Liver (tissue), 9 donors: ENCODE results near the gene DNM2. TPM values are rescaled to one million over a fixed set of nuclear protein-coding genes. Genes with fewer than 3 reads are reported as not detected.
A peak's percentile ranks its signal among the peaks of the same experiment; 100 is the strongest.

Experiments used
- DNase-seq: peaks from one replicate; pipeline ENCODE4 v3.0.0-alpha.2; 2017; ENCODE audit warnings: low spot score
- H3K27ac ChIP-seq, 2 donors: one replicate each; pipeline ENCODE4 v1.7.0; 2013; ENCODE audit warnings: inconsistent platforms in 2 of 2, low read length in 2 of 2, control low read depth in 1 of 2, low read depth in 1 of 2, mild to moderate bottlenecking in 1 of 2
- H3K27me3 ChIP-seq, 4 donors: one replicate each; pipeline versions ENCODE4 v1.6.1 to v1.7.0; 2013; ENCODE audit warnings: low read length in 3 of 4, inconsistent platforms in 1 of 4, mild to moderate bottlenecking in 1 of 4, moderate library complexity in 1 of 4; ENCODE audit not compliant: control insufficient read depth in 4 of 4, insufficient read depth in 4 of 4
- H3K36me3 ChIP-seq, 4 donors: one replicate each; pipeline versions ENCODE4 v1.6.1 to v1.7.0; 2013; ENCODE audit warnings: low read length in 3 of 4, mild to moderate bottlenecking in 3 of 4, low read depth in 1 of 4, moderate library complexity in 1 of 4; ENCODE audit not compliant: control insufficient read depth in 4 of 4, insufficient read depth in 3 of 4
- H3K4me1 ChIP-seq, 4 donors: one replicate each; pipeline versions ENCODE4 v1.6.1 to v1.7.0; 2013; ENCODE audit warnings: low read length in 3 of 4, mild to moderate bottlenecking in 3 of 4, moderate library complexity in 1 of 4; ENCODE audit not compliant: control insufficient read depth in 4 of 4, insufficient read depth in 4 of 4
- H3K4me3 ChIP-seq, 3 donors: one replicate each; pipeline versions ENCODE4 v1.6.1 to v1.7.0; 2013; ENCODE audit warnings: low read length in 3 of 3, control low read depth in 1 of 3, low read depth in 1 of 3, mild to moderate bottlenecking in 1 of 3
- H3K9ac ChIP-seq, 2 donors: one replicate each; pipeline ENCODE4 v1.7.0; 2013; ENCODE audit warnings: low read length in 2 of 2, mild to moderate bottlenecking in 2 of 2, moderate library complexity in 2 of 2, control low read depth in 1 of 2, low read depth in 1 of 2
- H3K9me3 ChIP-seq, 4 donors: one replicate each; pipeline versions ENCODE4 v1.6.1 to v1.7.0; 2013; ENCODE audit warnings: low read length in 3 of 4; ENCODE audit not compliant: control insufficient read depth in 4 of 4
- ATF3 ChIP-seq: IDR thresholded peaks from 2 replicates; pipeline ENCODE4 v1.6.1; 2016; ENCODE audit warnings: antibody characterized with exemption
- CTCF ChIP-seq: fragments of 150-350 bp; IDR thresholded peaks from 2 replicates; pipeline ENCODE4 v1.5.1; 2017; ENCODE audit warnings: improper control_type of control experiment, low read depth, low read length; ENCODE audit not compliant: missing input control
- EGR1 ChIP-seq, 2 donors: IDR thresholded peaks; 2 replicates each; pipeline ENCODE4 v1.6.1; 2016 to 2018; ENCODE audit warnings: antibody characterized with exemption in 2 of 2, low read depth in 2 of 2
- FOXA1 ChIP-seq: IDR thresholded peaks from 2 replicates; pipeline ENCODE4 v1.6.1; 2016; ENCODE audit warnings: antibody characterized with exemption
- FOXA2 ChIP-seq: IDR thresholded peaks from 2 replicates; pipeline ENCODE4 v1.6.1; 2016; ENCODE audit warnings: antibody characterized with exemption
- GABPA ChIP-seq, 2 donors: IDR thresholded peaks in 1 of 2; conservative IDR thresholded peaks in 1 of 2; 2 replicates each; pipeline ENCODE4 v1.6.1; 2016; ENCODE audit warnings: antibody characterized with exemption in 2 of 2, mild to moderate bottlenecking in 1 of 2, moderate library complexity in 1 of 2
- HNF4A ChIP-seq, 2 donors: conservative IDR thresholded peaks; 2 replicates each; pipeline ENCODE4 v1.6.1; 2016; ENCODE audit warnings: antibody characterized with exemption in 2 of 2, mild to moderate bottlenecking in 2 of 2
- HNF4G ChIP-seq: IDR thresholded peaks from 2 replicates; pipeline ENCODE4 v1.6.1; 2016; ENCODE audit warnings: antibody characterized with exemption
- JUND ChIP-seq, 2 donors: IDR thresholded peaks; 2 replicates each; pipeline ENCODE4 v1.6.1; 2016; ENCODE audit warnings: antibody characterized with exemption in 2 of 2
- NR2F2 ChIP-seq: IDR thresholded peaks from 2 replicates; pipeline ENCODE4 v1.6.1; 2016; ENCODE audit warnings: antibody characterized with exemption
- RAD21 ChIP-seq, 2 donors: IDR thresholded peaks; 2 replicates each; pipeline ENCODE4 v1.6.1; 2016; ENCODE audit warnings: antibody characterized with exemption in 2 of 2, mild to moderate bottlenecking in 2 of 2
- RXRA ChIP-seq, 2 donors: IDR thresholded peaks; 2 replicates each; pipeline ENCODE4 v1.6.1; 2017 to 2018; ENCODE audit warnings: antibody characterized with exemption in 2 of 2, mild to moderate bottlenecking in 1 of 2
- SP1 ChIP-seq: IDR thresholded peaks from 2 replicates; pipeline ENCODE4 v1.6.1; 2018; ENCODE audit warnings: antibody characterized with exemption, mild to moderate bottlenecking
- TAF1 ChIP-seq: conservative IDR thresholded peaks from 2 replicates; pipeline ENCODE4 v1.6.1; 2016; ENCODE audit warnings: antibody characterized with exemption, mild to moderate bottlenecking
- YY1 ChIP-seq: IDR thresholded peaks from 2 replicates; pipeline ENCODE4 v1.6.1; 2016; ENCODE audit warnings: antibody characterized with exemption, mild to moderate bottlenecking
- ZBTB33 ChIP-seq: IDR thresholded peaks from 2 replicates; pipeline ENCODE4 v1.6.1; 2016; ENCODE audit warnings: antibody characterized with exemption
- WGBS: extraction: QIAGEN DNeasy Blood & Tissue Kit; methylation state at CpG from one replicate; pipeline ENCODE4 v1.1.7; 2013; 5-methylcytosine and 5-hydroxymethylcytosine counted together
- polyA plus RNA-seq, 2 donors: library from polyadenylated mRNA; stranded (reverse) in 1 of 2; unstranded in 1 of 2; fragments of 200-250 nt in 1 of 2; fragments of >200 nt in 1 of 2; fragmentation: Nextera tagmentation in 1 of 2; extraction: Ambion mirVana in 1 of 2; gene quantifications; one replicate each; pipeline versions ENCODE4 v1.2.1 to v1.2.3, GENCODE V29; 2013 to 2015
- total RNA-seq, 2 donors: library from RNA; depleted of rRNA; stranded (reverse); fragments of >200 nt; gene quantifications; one replicate each; pipeline ENCODE4 v1.2.3, GENCODE V29; 2014
- TF ChIP-seq, protein P1 (sequence below): IDR thresholded peaks from 2 replicates; pipeline ENCODE4 v1.6.1; 2016; ENCODE audit warnings: antibody characterized with exemption, mild to moderate bottlenecking
- TF ChIP-seq, protein P2 (sequence below): IDR thresholded peaks from 2 replicates; pipeline ENCODE4 v1.6.1; 2016; ENCODE audit warnings: antibody characterized with exemption
- donor health status: healthy.
- donor health status: healthy.
- donor health status: healthy.
- donor health status: healthy.
- donor health status: healthy.

DNM2 gene
- total and polyA plus RNA-seq, 4 donors: 23.1 to 95.1 (median 59.1) TPM

DNA sequence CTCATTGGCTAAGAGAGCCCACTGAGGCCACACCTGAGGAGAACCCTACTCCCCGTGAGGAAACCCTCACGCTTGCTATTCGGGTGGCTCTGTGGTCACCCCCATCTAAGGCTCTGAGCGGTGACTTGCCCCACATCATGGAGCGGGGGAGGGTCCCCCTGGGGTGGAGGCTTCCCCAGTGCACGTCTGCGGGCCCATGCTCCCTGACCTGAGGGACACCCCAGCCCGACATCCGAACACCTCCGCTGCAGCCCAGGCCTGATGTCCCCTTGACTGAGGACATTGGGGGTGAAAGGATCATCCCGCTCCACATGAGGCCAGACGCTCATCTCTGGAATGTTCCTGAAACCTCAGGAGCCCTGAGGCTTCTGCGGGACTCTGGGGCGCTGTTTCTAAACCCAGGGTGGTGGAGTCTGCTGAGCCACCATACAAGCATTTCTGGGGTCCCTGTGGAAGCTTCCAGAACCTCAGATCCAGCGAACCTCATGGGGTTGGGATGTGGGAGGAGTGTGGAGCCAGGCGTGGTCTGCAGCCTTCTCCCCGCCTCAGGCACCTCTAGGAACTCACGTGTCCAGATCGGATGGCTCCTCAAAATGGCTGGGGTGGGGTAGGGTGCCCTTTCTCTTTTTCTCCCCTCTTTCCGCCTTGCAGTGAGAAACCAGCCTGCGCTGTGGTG is 98.2 kb downstream of the DNM2 start:
- H3K27ac ChIP-seq: peak overlapping the region; percentile 33 to 56

More for the DNA sequence above, 98.2 kb downstream of the DNM2 start:
- Histone ChIP-seq H3K36me3 (peaks cover 6 to 40% (median 18%) of the 10 kb centered on the region in 4 donors), H3K4me1 (peaks cover 0 to 4% (median 2%) of the 10 kb centered on the region in 4 donors), H3K27me3 (no peaks in the 10 kb centered on the region), H3K4me3 (no peak overlapping the region), H3K9ac (no peak overlapping the region), H3K9me3 (no peaks in the 10 kb centered on the region)
- TF ChIP-seq FOXA1 (no peak), JUND (IDR thresholded peaks at IDR 0.05) (no peak), HNF4A (conservative IDR thresholded peaks at IDR 0.05) (no peak), ATF3 (no peak), ZBTB33 (no peak), CTCF (no peak), TAF1 (no peak), NR2F2 (no peak), RAD21 (IDR thresholded peaks at IDR 0.05) (no peak), SP1 (no peak), HNF4G (no peak), GABPA (IDR thresholded peaks at IDR 0.05 in 1 of 2, conservative IDR thresholded peaks at IDR 0.05 in 1 of 2) (no peak), FOXA2 (no peak), RXRA (IDR thresholded peaks at IDR 0.05) (no peak), YY1 (no peak), EGR1 (IDR thresholded peaks at IDR 0.05; ENCODE audit: low read depth in 2 of 2) (no peak)
- TF ChIP-seq, protein P1, sequence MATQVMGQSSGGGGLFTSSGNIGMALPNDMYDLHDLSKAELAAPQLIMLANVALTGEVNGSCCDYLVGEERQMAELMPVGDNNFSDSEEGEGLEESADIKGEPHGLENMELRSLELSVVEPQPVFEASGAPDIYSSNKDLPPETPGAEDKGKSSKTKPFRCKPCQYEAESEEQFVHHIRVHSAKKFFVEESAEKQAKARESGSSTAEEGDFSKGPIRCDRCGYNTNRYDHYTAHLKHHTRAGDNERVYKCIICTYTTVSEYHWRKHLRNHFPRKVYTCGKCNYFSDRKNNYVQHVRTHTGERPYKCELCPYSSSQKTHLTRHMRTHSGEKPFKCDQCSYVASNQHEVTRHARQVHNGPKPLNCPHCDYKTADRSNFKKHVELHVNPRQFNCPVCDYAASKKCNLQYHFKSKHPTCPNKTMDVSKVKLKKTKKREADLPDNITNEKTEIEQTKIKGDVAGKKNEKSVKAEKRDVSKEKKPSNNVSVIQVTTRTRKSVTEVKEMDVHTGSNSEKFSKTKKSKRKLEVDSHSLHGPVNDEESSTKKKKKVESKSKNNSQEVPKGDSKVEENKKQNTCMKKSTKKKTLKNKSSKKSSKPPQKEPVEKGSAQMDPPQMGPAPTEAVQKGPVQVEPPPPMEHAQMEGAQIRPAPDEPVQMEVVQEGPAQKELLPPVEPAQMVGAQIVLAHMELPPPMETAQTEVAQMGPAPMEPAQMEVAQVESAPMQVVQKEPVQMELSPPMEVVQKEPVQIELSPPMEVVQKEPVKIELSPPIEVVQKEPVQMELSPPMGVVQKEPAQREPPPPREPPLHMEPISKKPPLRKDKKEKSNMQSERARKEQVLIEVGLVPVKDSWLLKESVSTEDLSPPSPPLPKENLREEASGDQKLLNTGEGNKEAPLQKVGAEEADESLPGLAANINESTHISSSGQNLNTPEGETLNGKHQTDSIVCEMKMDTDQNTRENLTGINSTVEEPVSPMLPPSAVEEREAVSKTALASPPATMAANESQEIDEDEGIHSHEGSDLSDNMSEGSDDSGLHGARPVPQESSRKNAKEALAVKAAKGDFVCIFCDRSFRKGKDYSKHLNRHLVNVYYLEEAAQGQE: no peak
- TF ChIP-seq, protein P2, sequence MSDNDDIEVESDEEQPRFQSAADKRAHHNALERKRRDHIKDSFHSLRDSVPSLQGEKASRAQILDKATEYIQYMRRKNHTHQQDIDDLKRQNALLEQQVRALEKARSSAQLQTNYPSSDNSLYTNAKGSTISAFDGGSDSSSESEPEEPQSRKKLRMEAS: no peak
- WGBS: 90% methylated on average over 21 of the region's 21 CpGs
- DNase-seq: no peak
